ENCODE results near the gene HIGD2A.
"Not testable (repeated sequence)": the region's sequence is repeated elsewhere in the genome, so short reads cannot be mapped to it uniquely, and the experiment has no call there.

HIGD2A gene

DNA sequence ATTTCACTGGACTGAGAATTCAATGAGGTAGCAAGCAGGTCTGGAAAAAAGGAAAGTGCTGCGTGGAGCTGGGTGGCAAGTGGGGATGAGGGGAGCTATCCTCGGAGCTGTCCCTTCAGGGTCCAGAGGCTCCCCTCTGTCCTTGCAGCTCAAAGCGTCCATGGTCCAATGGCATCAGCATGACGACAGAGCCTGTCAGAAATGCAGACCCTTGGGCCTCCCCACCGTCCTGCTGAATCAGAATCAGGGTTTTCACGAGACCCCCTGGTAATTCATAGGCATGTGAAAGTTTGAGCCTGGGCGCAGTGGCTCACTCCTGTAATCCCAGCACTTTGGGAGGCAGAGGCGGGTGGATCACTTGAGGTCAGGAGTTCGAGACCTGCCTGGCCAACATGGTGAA is 5.5 kb downstream of the HIGD2A start:
- DNase-seq (ENCODE audit: low read depth in 4 of 4, low spot score in 1 of 4) = no peak

GRCh38 chr5:176394881-176395675 is 6.5 kb downstream of the HIGD2A start:
- no peak for DNase-seq (ENCODE audit: low read depth in 4 of 4, low spot score in 1 of 4)

GRCh38 chr5:176396330-176396729 is 7.8 kb downstream of the HIGD2A start:
- no peak for DNase-seq (ENCODE audit: low read depth in 4 of 4, low spot score in 1 of 4)

DNA sequence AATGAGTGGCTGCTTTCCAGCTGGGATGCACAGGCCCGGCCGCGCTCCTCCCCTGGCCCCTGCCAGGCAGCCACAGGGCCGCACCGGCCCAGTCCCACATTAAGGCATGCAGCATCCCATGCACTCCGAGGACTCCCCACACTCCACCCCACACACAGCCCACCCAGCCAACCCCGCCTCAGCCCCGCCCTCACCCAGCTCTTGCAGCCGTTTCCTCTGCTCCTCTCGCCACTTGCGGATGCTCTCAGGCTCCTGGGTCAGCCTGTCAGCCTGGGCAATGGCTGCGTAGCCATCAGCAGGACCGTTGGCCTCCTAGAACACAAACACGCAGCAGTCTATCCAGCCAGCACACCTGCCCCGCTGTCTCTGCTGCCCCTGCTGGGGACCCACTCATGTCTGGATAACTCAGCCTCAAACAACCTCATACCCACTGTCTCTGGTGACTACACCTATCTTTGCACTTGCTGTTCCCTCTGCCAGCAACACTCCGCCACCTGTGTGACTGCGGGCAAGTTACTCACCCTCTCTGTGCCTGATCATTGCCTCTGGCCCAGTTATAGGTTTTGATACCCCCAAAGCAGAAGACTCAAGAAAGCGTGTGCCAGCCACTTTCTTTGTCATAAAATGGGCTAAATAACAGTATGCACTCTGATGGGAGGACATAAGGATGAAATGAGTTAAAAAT is 9.3 kb downstream of the HIGD2A start:
- no peak for DNase-seq (ENCODE audit: low read depth in 4 of 4, low spot score in 1 of 4)

DNA sequence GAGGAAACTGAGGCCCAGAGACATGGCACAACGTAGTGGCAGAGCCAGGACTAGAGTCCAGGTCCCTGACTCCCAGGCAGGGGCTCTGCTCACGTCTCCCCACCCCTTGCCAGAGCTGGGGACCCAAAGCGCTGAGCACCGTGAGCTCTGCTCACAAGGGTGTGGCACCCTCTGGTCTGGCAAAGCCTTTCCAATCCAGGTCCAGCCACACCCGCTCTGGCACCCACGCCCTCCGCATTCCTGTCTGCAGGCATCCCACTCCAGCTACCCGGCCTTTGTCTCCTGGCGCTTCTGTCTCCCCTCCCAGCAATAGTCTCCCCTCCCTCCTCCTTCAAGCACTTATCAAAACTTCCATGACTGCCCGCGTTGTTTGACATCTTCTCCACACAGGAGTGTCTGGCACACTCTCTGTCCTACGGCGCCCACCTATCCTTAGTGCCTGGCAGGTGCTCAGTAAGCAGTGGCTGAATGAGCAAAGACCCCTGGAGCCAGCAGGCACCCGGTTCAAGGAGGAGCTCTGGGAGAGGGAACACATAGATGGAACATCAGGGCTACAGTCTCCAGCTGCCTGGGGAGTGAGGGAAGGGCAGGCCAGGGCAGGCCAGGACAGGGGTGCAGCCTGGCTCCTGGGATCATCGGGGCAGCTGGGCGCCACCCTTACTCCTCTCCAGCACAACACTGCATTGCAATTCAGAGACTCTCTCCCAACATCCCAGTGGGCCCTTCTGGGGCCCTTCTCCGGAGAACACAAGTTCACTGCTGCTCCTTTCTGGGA is 12.0 kb downstream of the HIGD2A start:
- no peak for DNase-seq (ENCODE audit: low read depth in 4 of 4, low spot score in 1 of 4)

DNA sequence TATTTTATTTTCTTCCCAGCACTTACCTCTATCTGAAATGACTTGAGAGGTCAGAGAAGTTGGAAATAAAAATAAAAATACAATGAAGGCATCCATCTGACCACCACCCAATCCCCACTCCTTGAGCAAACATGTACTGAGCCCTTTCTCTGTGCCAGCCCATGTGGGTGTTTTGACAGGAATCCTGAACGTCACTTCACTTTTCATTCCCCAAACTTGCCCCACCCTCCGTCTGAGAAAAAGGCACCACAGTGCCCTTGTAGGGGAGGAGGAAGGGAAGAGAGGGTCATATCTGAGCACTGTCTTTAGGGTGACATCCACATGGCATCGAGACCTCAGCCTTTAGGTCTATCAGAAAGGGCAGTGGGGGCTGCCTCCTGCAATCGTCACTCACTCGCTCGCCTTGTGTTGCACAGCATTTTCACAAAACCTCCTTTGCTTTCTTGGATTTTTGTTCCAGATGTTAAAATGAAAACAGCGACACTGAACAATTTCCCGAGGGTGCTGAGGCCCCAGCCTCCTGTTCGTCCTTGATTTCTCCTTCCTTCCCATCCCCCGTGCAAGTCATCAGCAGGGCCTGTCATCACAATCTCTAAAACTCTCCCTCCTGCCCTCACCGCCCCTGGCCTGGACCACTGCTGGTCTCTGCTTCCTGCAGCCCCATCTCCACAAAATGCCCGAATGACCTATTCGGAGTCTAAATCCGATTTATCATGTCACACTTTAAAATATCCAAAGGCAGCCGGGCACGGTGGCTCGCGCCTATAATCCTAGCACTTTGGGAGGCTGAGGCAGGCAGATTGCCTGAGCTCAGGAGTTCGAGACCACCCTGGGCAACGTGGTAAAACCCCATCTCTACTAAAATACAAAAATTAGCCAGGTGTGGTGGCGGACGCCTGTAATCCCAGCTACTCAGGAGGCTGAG is 13.0 kb downstream of the HIGD2A start:
- DNase-seq (ENCODE audit: low read depth in 4 of 4, low spot score in 1 of 4) = no peak

- no peak for DNase-seq (ENCODE audit: low read depth in 4 of 4, low spot score in 1 of 4)
These were observed 17.3 kb downstream of the HIGD2A start for GRCh38 chr5:176405656-176406435.

- no peak for DNase-seq (ENCODE audit: low read depth in 4 of 4, low spot score in 1 of 4)
These were observed 18.0 kb downstream of the HIGD2A start for GRCh38 chr5:176406436-176407052.

GRCh38 chr5:176407456-176408251 is 19.1 kb downstream of the HIGD2A start:
- DNase-seq (ENCODE audit: low read depth in 4 of 4, low spot score in 1 of 4) = no peak

GRCh38 chr5:176408252-176408573 is 19.7 kb downstream of the HIGD2A start:
- DNase-seq (ENCODE audit: low read depth in 4 of 4, low spot score in 1 of 4) = not testable (repeated sequence)

GRCh38 chr5:176408590-176408989 is 20.0 kb downstream of the HIGD2A start:
- DNase-seq (ENCODE audit: low read depth in 4 of 4, low spot score in 1 of 4) = no peak

DNA sequence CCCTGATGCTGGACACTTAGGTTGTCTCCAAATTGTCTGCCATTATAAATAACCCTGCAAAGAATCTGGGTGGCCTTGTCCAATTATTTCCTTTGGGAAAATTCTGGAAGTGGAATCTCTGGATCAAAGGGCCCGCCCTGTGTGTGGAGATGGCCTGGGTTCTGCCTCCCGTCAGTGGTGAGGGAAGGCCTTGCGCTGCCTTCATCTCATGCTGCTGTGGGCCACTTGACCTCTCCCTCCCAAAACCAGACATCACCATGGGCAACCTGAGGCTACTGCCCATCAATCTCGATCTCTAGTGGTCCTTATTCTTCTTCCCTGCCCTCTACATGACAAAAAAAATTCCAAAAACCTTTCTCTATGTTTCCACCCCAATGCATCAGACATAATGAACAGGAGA is 21.2 kb downstream of the HIGD2A start:
- no peak for DNase-seq (ENCODE audit: low read depth in 4 of 4, low spot score in 1 of 4)

- DNase-seq (ENCODE audit: low read depth in 4 of 4, low spot score in 1 of 4) = no peak
These were observed 22.1 kb downstream of the HIGD2A start for GRCh38 chr5:176410486-176411180.

DNA sequence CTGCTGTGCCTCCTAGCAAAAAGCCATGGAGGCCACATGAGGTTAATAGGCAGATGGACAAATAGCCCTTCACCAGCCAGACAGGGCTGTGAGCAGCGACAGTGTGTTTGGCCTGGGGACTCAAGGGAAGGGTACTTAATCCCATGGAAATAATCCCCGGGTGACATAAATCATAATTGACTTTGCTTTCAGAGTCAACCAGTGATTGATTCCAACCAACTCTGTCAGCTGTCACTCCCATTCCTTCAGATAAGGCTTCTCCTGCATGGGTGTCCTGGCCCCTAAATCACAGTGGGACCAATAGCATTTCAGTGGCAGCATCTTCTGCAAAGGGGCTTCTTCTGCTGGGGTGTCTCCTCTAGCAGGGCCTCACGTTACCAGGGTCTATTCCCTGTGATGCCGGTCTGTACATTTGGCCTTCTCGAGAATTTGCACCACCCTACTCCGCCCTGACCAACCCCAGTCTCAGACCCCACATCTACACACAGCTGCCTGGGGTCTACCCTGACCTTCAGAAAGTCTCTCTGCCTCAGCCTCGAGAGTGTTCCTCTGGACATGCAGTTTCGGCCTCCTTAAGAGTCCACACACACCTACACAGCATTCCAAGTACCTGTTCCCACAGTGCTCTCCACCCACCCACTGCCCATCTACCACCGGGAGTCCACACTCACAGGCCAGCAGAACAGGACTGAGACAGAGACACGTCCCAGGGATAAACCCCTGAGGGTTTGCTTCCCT is 24.1 kb downstream of the HIGD2A start:
- no peak for DNase-seq (ENCODE audit: low read depth in 4 of 4, low spot score in 1 of 4)

DNA sequence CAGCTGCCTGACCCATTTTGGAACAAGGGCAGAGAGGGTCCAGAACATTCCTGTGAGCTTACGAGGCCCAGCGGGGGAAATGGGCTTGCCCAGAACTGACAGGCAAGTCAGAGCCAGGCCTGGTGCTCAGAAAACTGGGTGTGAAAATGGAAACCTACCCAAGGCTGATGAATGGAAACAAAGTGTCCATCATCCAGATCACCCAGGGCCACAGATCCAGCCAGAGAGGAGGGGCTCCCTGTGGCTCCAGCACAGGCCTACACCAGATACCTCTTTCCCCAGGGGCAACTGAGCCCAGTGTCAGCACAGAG is 24.7 kb downstream of the HIGD2A start:
- DNase-seq (ENCODE audit: low read depth in 4 of 4, low spot score in 1 of 4) = no peak

DNA sequence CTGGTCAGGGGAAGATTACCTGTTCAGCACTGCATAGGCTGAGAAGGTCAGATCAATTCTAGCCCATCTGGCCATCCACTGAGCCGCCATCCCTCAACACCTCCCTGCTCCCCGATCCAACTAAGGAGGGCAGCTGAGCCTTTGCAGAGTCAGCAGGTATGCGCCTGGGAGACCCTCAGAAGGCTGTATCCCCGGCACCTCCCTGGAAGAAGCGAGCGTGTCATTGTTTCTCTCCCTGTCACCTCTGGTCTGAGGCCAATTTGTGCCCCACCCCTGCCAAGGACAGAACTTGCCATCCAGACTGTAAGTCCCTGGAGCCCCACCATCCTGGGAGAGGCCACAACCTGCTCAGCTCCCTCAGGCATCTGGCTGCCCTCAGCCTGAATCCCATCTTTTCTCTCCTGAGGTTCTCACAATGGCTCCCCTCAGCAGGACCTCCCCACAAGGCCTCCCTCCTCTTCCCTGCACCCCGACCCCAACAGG is 25.2 kb downstream of the HIGD2A start:
- no peak for DNase-seq (ENCODE audit: low read depth in 4 of 4, low spot score in 1 of 4)

GRCh38 chr5:176414704-176415103 is 26.2 kb downstream of the HIGD2A start:
- DNase-seq (ENCODE audit: low read depth in 4 of 4, low spot score in 1 of 4) = no peak

Data from stimulated activated CD4-positive, alpha-beta T cell treated with anti-CD3 and anti-CD28 coated beads, Interleukin-1b, Interleukin-23, amount 100 ng/mL, for 24 hours (primary cell).